Measurements from ENCODE around the gene CDRT4.

The CDRT4 gene

GRCh38 chr17:15409721-15410250 lies 57.6 kb downstream of the CDRT4 start:
- DNase-seq = no peak
- no peak overlapping the region for H3K4me3 ChIP-seq (ENCODE audit: low read depth, low read length)
- no peak for TF ChIP-seq CTCF (IDR thresholded peaks at IDR 0.05; ENCODE audit: low read depth, low read length)
- no peaks in the 10 kb centered on the region for H3K9me3 ChIP-seq (ENCODE audit: severe bottlenecking)
- no peaks in the 10 kb centered on the region for H3K36me3 ChIP-seq
- H3K27ac ChIP-seq = no peak overlapping the region
- H3K27me3 ChIP-seq (ENCODE audit: insufficient read depth, low read depth, severe bottlenecking) = no peaks in the 10 kb centered on the region

- no peak for DNase-seq
- no peaks in the 10 kb centered on the region for H3K27me3 ChIP-seq (ENCODE audit: insufficient read depth, low read depth, severe bottlenecking)
- H3K9me3 ChIP-seq (ENCODE audit: severe bottlenecking) = no peaks in the 10 kb centered on the region
- no peak overlapping the region for H3K4me3 ChIP-seq (ENCODE audit: low read depth, low read length)
- no peaks in the 10 kb centered on the region for H3K36me3 ChIP-seq
- no peak for TF ChIP-seq CTCF (IDR thresholded peaks at IDR 0.05; ENCODE audit: low read depth, low read length)
- H3K27ac ChIP-seq = no peak overlapping the region
These were observed 58.6 kb downstream of the CDRT4 start for GRCh38 chr17:15408803-15409202.

- no peak for TF ChIP-seq CTCF (IDR thresholded peaks at IDR 0.05; ENCODE audit: low read depth, low read length)
- no peaks in the 10 kb centered on the region for H3K9me3 ChIP-seq (ENCODE audit: severe bottlenecking)
- no peak for DNase-seq
- H3K27me3 ChIP-seq (ENCODE audit: insufficient read depth, low read depth, severe bottlenecking) = no peaks in the 10 kb centered on the region
- no peak overlapping the region for H3K4me3 ChIP-seq (ENCODE audit: low read depth, low read length)
- H3K27ac ChIP-seq = no peak overlapping the region
- no peaks in the 10 kb centered on the region for H3K36me3 ChIP-seq
These were observed 61.3 kb downstream of the CDRT4 start for GRCh38 chr17:15406081-15406480.

GRCh38 chr17:15405058-15405415 lies 62.4 kb downstream of the CDRT4 start:
- DNase-seq = no peak
- no peaks in the 10 kb centered on the region for H3K9me3 ChIP-seq (ENCODE audit: severe bottlenecking)
- no peak overlapping the region for H3K4me3 ChIP-seq (ENCODE audit: low read depth, low read length)
- H3K36me3 ChIP-seq = no peaks in the 10 kb centered on the region
- TF ChIP-seq CTCF (IDR thresholded peaks at IDR 0.05; ENCODE audit: low read depth, low read length) = no peak
- H3K27ac ChIP-seq = no peak overlapping the region
- H3K27me3 ChIP-seq (ENCODE audit: insufficient read depth, low read depth, severe bottlenecking) = no peaks in the 10 kb centered on the region

- TF ChIP-seq CTCF (IDR thresholded peaks at IDR 0.05; ENCODE audit: low read depth, low read length) = no peak
- no peak overlapping the region for H3K27ac ChIP-seq
- no peaks in the 10 kb centered on the region for H3K27me3 ChIP-seq (ENCODE audit: insufficient read depth, low read depth, severe bottlenecking)
- no peaks in the 10 kb centered on the region for H3K9me3 ChIP-seq (ENCODE audit: severe bottlenecking)
- H3K36me3 ChIP-seq = no peaks in the 10 kb centered on the region
- no peak overlapping the region for H3K4me3 ChIP-seq (ENCODE audit: low read depth, low read length)
- no peak for DNase-seq
These were observed 63.0 kb downstream of the CDRT4 start for GRCh38 chr17:15404106-15405057.

All from WERI-Rb-1 (cell line).